Vagina (tissue), 2 donors: ENCODE results near the gene HMGXB3.

ENCODE experiments used
- POLR2A ChIP-seq, 2 donors: fragments of 450-650 bp; IDR thresholded peaks; one replicate each; pipeline ENCODE4 v1.6.1; 2017; ENCODE audit warnings: antibody characterized with exemption in 2 of 2, mild to moderate bottlenecking in 2 of 2, moderate library complexity in 2 of 2
- POLR2AphosphoS5 ChIP-seq, 2 donors: sonication (generic); formaldehyde crosslinking; IDR thresholded peaks; one replicate each; pipeline ENCODE4 v1.9.0; 2017; ENCODE audit warnings: antibody characterized with exemption in 2 of 2, mild to moderate bottlenecking in 2 of 2, low read depth in 1 of 2; ENCODE audit not compliant: insufficient read depth in 1 of 2
- TF ChIP-seq, protein P1 (sequence below), 3 experiments: fragments of 450-650 bp in 2 of 3; fragments of 200-600 bp in 1 of 3; sonication (generic) in 1 of 3; IDR thresholded peaks; one replicate each; pipeline ENCODE4 v1.5.1; 2017 to 2019; ENCODE audit warnings: antibody characterized with exemption in 3 of 3, mild to moderate bottlenecking in 2 of 3, moderate library complexity in 2 of 3

DNA sequence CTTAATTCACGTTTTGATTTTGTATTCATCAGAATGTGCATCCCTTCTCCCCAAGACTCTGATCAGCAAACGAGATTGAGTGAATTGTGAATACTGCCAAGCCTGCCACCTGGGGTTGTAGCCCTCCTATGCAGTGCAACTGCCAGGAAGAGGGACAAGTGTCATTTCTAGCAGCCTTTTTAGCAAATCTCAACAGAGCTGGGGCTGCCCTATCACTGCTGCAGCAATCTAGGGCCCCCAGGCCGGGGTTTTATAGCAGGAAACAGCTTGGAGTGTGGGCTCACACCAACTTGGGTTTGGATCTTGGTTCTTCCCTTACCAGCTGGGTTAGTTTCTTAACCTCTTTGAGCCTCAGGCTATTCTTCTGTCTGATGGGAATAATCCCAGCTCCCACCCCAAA lies 81.8 kb downstream of the HMGXB3 start:
- TF ChIP-seq, protein P1, sequence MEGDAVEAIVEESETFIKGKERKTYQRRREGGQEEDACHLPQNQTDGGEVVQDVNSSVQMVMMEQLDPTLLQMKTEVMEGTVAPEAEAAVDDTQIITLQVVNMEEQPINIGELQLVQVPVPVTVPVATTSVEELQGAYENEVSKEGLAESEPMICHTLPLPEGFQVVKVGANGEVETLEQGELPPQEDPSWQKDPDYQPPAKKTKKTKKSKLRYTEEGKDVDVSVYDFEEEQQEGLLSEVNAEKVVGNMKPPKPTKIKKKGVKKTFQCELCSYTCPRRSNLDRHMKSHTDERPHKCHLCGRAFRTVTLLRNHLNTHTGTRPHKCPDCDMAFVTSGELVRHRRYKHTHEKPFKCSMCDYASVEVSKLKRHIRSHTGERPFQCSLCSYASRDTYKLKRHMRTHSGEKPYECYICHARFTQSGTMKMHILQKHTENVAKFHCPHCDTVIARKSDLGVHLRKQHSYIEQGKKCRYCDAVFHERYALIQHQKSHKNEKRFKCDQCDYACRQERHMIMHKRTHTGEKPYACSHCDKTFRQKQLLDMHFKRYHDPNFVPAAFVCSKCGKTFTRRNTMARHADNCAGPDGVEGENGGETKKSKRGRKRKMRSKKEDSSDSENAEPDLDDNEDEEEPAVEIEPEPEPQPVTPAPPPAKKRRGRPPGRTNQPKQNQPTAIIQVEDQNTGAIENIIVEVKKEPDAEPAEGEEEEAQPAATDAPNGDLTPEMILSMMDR (IDR thresholded peaks at IDR 0.05) = no peak
- no peak for TF ChIP-seq POLR2AphosphoS5 (IDR thresholded peaks at IDR 0.05; ENCODE audit: insufficient read depth in 1 of 2, low read depth in 1 of 2)
- no peak for TF ChIP-seq POLR2A (IDR thresholded peaks at IDR 0.05)
